Left ventricle myocardium inferior (tissue), 1 donor: ENCODE data around the gene ZNF699. TPM values are rescaled to one million over a fixed set of nuclear protein-coding genes. Genes with fewer than 3 reads are reported as not detected.
"Not testable (repeated sequence)": the region's sequence is repeated elsewhere in the genome, so short reads cannot be mapped to it uniquely, and the experiment has no call there.

Experiments used
- DNase-seq: peaks from one replicate; pipeline ENCODE4 v3.0.0-alpha.2; 2020
- H3K27ac ChIP-seq: fragments of 200-600 bp; replicated peaks from 2 replicates; pipeline ENCODE4 v1.8.0; 2021
- H3K27me3 ChIP-seq: fragments of 200-600 bp; 2 replicates; pipeline ENCODE4 v1.8.0; 2021; ENCODE audit warnings: low read depth
- H3K36me3 ChIP-seq: fragments of 200-600 bp; 2 replicates; pipeline ENCODE4 v1.8.0; 2021
- H3K4me1 ChIP-seq: fragments of 200-600 bp; 2 replicates; pipeline ENCODE4 v1.8.0; 2021
- H3K4me3 ChIP-seq: fragments of 200-600 bp; 2 replicates; pipeline ENCODE4 v1.8.0; 2021; ENCODE audit warnings: mild to moderate bottlenecking, moderate library complexity
- H3K9me3 ChIP-seq: fragments of 200-600 bp; replicated peaks from 2 replicates; pipeline ENCODE4 v1.8.0; 2021
- intact Hi-C: fragments of 100-400 bp; cut with micrococcal nuclease; formaldehyde crosslinking; loops from one replicate; pipeline ENCODE4 v1.11.0; 2022
- total RNA-seq: library from RNA; stranded (reverse); fragmentation: NEBNext Ultra II Directional; extraction: Animal tissue kit (Norgen Biotek cat#: 25700); gene quantifications from one replicate; pipeline ENCODE4 v1.2.1, GENCODE V29; 2021
- TF ChIP-seq, protein P1 (sequence below): fragments of 200-600 bp; IDR thresholded peaks from 2 replicates; pipeline ENCODE4 v1.8.0; 2021; ENCODE audit warnings: antibody characterized with exemption, mild to moderate bottlenecking, borderline replicate concordance
- donor health status: DM: no; HTN: yes; CAD: no; lungs with severe emphysema.

Gene ZNF699
- total RNA-seq, 1 donor from 2014 or later: 3.9 TPM

DNA sequence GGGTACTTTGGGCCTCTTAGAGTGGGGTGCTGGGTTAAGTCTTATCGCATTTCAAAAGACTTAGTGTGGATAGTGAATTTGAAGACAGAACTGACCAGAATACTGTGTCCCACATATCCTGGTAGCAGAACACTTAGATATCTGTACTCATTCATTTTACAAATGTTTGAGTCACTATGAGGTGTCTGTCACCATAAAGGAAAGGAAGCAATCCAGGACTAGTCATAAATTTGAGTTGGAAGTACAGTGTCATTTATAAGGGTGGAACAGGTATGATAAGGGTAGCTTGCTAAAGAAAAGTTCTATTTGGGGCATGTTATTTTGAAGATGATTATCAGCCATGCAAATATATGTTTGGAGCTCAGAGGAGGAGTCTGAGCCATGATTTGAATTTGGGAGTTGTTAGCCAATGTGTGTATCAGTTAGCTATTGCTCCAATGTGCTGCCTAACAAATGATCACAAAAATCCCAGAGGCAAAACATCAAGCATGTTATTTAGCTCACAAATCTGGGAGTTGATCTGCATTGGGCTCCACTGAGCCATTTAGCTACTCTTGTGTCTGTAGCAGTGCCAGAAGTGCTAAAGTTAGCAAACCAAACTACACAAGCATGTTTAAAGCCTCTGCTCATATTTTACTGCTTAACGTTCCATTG lies 20.3 kb downstream of the ZNF699 start:
- Histone ChIP-seq H3K36me3 (peaks cover 67% of the 10 kb centered on the region), H3K27ac (no peak overlapping the region), H3K4me1 (no peaks in the 10 kb centered on the region), H3K9me3 (peaks cover 92% of the 10 kb centered on the region), H3K27me3 (peaks cover 1% of the 10 kb centered on the region), H3K4me3 (no peak overlapping the region)
- TF ChIP-seq, protein P1, sequence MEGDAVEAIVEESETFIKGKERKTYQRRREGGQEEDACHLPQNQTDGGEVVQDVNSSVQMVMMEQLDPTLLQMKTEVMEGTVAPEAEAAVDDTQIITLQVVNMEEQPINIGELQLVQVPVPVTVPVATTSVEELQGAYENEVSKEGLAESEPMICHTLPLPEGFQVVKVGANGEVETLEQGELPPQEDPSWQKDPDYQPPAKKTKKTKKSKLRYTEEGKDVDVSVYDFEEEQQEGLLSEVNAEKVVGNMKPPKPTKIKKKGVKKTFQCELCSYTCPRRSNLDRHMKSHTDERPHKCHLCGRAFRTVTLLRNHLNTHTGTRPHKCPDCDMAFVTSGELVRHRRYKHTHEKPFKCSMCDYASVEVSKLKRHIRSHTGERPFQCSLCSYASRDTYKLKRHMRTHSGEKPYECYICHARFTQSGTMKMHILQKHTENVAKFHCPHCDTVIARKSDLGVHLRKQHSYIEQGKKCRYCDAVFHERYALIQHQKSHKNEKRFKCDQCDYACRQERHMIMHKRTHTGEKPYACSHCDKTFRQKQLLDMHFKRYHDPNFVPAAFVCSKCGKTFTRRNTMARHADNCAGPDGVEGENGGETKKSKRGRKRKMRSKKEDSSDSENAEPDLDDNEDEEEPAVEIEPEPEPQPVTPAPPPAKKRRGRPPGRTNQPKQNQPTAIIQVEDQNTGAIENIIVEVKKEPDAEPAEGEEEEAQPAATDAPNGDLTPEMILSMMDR: no peak
- no peak for DNase-seq
- intact Hi-C loops: no loop called here

DNA sequence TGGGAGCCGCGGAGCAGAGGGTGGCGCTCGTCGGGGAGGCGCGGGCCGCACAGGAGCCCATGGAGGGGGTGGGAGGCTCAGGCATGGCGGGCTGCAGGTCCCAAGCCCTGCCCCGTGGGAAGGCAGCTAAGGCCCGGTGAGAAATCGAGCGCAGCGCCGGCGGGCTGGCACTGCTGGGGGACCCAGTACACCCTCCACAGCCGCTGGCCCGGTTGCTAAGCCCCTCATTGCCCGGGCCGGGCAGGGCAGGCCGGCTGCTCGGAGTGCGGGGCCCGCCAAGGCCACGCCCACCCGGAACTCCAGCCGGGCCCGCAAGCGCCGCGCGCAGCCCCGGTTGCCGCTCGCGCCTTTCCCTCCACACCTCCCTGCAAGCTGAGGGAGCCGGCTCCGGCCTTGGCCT lies 26.2 kb downstream of the ZNF699 start:
- intact Hi-C loops: not testable (repeated sequence)
- H3K9me3 ChIP-seq: peaks cover 43% of the 10 kb centered on the region
- H3K4me3 ChIP-seq: peak overlapping the region; percentile 57

DNA sequence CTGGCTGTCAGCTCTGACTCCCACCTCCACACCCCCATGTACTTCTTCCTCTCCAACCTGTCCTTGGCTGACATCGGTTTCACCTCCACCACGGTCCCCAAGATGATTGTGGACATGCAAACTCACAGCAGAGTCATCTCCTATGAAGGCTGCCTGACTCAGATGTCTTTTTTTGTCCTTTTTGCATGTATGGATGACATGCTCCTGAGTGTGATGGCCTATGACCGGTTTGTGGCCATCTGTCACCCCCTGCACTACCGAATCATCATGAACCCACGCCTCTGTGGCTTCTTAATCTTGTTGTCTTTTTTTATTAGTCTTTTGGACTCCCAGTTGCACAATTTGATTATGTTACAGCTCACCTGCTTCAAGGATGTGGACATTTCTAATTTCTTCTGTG lies 58.4 kb downstream of the ZNF699 start:
- no peak overlapping the region for H3K27ac ChIP-seq
- H3K4me1 ChIP-seq: no peaks in the 10 kb centered on the region
- peaks cover 19% of the 10 kb centered on the region for H3K27me3 ChIP-seq
- TF ChIP-seq, protein P1: no peak
- DNase-seq: no peak
- H3K9me3 ChIP-seq: peaks cover 5% of the 10 kb centered on the region
- no peaks in the 10 kb centered on the region for H3K36me3 ChIP-seq
- intact Hi-C loops: no loop called here
- no peak overlapping the region for H3K4me3 ChIP-seq

More for the DNA sequence above, 26.2 kb downstream of the ZNF699 start:
- peaks cover 27% of the 10 kb centered on the region for H3K27me3 ChIP-seq
- not testable (repeated sequence) for H3K27ac ChIP-seq, H3K4me1 ChIP-seq, DNase-seq, H3K36me3 ChIP-seq

DNA sequence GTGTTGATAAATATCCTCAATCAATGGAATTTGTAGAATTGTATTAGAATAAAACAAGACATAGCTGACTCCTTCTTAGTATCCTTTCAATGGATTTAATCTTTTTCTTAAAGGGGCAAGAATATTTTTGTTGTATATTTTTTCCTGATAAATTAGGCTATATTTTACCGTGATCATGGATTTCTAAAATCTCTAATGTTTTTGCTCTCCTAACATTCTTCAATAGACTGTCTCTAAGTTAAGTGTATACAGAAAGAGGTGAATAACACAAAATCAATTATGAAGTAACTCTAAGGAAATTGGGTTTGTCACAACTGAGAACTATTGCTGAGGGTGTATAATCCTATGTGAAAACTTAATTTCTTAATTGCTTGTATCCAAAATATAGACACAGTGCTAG lies 59.0 kb downstream of the ZNF699 start, which contains the start of gene OR7E24:
Gene OR7E24, plus strand, starts transcription at position 301 of the 400 bp plus-strand sequence. CDS start 114 bp downstream, outside the sequence.
- H3K4me1 ChIP-seq: no peaks in the 10 kb centered on the region
- H3K4me3 ChIP-seq: no peak within 1 kb of the TSS
- TF ChIP-seq, protein P1: no peak
- intact Hi-C loops: no loop called here
- no peaks in the 10 kb centered on the region for H3K36me3 ChIP-seq
- no peak within 1 kb of the TSS for H3K27ac ChIP-seq
- H3K9me3 ChIP-seq: peaks cover 1% of the 10 kb centered on the region
- DNase-seq: no peak
- peaks cover 19% of the 10 kb centered on the region for H3K27me3 ChIP-seq

Other genes with a start within 250 kb of the ZNF699 start
- gene OR1M1, start 222.8 kb downstream of the ZNF699 start, total RNA-seq: not detected
- gene OR7G2, start 202.4 kb downstream of the ZNF699 start, total RNA-seq: not detected
- not detected for gene OR7G1, start 194.1 kb downstream of the ZNF699 start, total RNA-seq
- gene OR7G3, start 182.9 kb downstream of the ZNF699 start, total RNA-seq: not detected
- 15.1 TPM for gene ZNF317, start 169.4 kb downstream of the ZNF699 start, total RNA-seq
- gene OR7D2, start 130.9 kb downstream of the ZNF699 start, total RNA-seq: 0.16 TPM
- gene OR7D4, start 90.2 kb downstream of the ZNF699 start, total RNA-seq: not detected
- gene OR7E24, start 58.9 kb downstream of the ZNF699 start, total RNA-seq: not detected
- 19.1 TPM for gene ZNF559, start 14.3 kb upstream of the ZNF699 start, total RNA-seq
- 3.5 TPM for gene ZNF177, start 53.2 kb upstream of the ZNF699 start, total RNA-seq
- gene ZNF266, start 125.7 kb upstream of the ZNF699 start, total RNA-seq: 8.8 TPM
- gene ZNF560, start 188.8 kb upstream of the ZNF699 start, total RNA-seq: 0.16 TPM
- 14.1 TPM for gene ZNF426, start 228.8 kb upstream of the ZNF699 start, total RNA-seq